HG02981 (cell line): ENCODE results near the gene AP5B1.

Source experiments
- ATAC-seq: cut with Tn5 transposase; IDR thresholded peaks from one replicate; pipeline ENCODE4 v1.9.1; 2021; ENCODE audit warnings: mild to moderate bottlenecking, moderate library complexity; ENCODE audit not compliant: unreplicated experiment

The AP5B1 gene

GRCh38 chr11:65786786-65787636, 6.2 kb upstream of the AP5B1 start, which contains the start of gene OVOL1:
OVOL1 (plus strand) TSS chr11:65787063; CDS start chr11:65787374, 311 bp downstream.
- ATAC-seq, result no peak

GRCh38 chr11:65786008-65786785, 5.4 kb upstream of the AP5B1 start:
- no peak for ATAC-seq

GRCh38 chr11:65785319-65786007, 4.7 kb upstream of the AP5B1 start:
- ATAC-seq, result no peak

GRCh38 chr11:65782816-65783228, 2.0 kb upstream of the AP5B1 start:
- ATAC-seq, result no peak

GRCh38 chr11:65781962-65782815, 1.4 kb upstream of the AP5B1 start:
- no peak for ATAC-seq

GRCh38 chr11:65781152-65781961, 581 bp upstream of the AP5B1 start:
- peak; percentile 31 for ATAC-seq

GRCh38 chr11:65779919-65780769, 632 bp downstream of the AP5B1 start:
- peak; percentile 53 for ATAC-seq

- no peak for ATAC-seq
These were observed 1.2 kb downstream of the AP5B1 start for GRCh38 chr11:65779669-65779918.

GRCh38 chr11:65778901-65779668, 1.7 kb downstream of the AP5B1 start:
- no peak for ATAC-seq

- ATAC-seq, result no peak
These were observed 2.3 kb downstream of the AP5B1 start for GRCh38 chr11:65778431-65778900.

GRCh38 chr11:65777821-65778361, 2.9 kb downstream of the AP5B1 start:
- no peak for ATAC-seq

- no peak for ATAC-seq
These were observed 3.5 kb downstream of the AP5B1 start for GRCh38 chr11:65777241-65777640.

- ATAC-seq, result no peak
These were observed 4.0 kb downstream of the AP5B1 start for GRCh38 chr11:65776710-65777141.

- no peak for ATAC-seq
These were observed 4.6 kb downstream of the AP5B1 start for GRCh38 chr11:65776196-65776595.

GRCh38 chr11:65774525-65775306, 6.1 kb downstream of the AP5B1 start:
- no peak for ATAC-seq

GRCh38 chr11:65773784-65774411, 6.9 kb downstream of the AP5B1 start:
- ATAC-seq, result no peak
